HFF-Myc (cell line): ENCODE measurements around the gene ALG1.
"Not testable (repeated sequence)": the region's sequence is repeated elsewhere in the genome, so short reads cannot be mapped to it uniquely, and the experiment has no call there.

Experiments used
- DNase-seq: peaks from one replicate; pipeline ENCODE4 v3.0.0-alpha.2; 2011; ENCODE audit warnings: low read depth; ENCODE audit errors: extremely low read depth
- H3K4me3 ChIP-seq: replicated peaks from 2 replicates; pipeline ENCODE4 v1.5.1; 2011; ENCODE audit warnings: low read depth, mild to moderate bottlenecking, control low read depth, low read length
- CTCF ChIP-seq: IDR thresholded peaks from 2 replicates; pipeline ENCODE4 v1.5.1; 2012; ENCODE audit warnings: mild to moderate bottlenecking, low read depth, low read length, control low read depth; ENCODE audit errors: missing control alignments

Gene ALG1

GRCh38 chr16:5072334-5073278 lies 963 bp downstream of the ALG1 start:
- H3K4me3 ChIP-seq, result peak overlapping the region; percentile 80
- no peak for TF ChIP-seq CTCF
- no peak for DNase-seq

DNA sequence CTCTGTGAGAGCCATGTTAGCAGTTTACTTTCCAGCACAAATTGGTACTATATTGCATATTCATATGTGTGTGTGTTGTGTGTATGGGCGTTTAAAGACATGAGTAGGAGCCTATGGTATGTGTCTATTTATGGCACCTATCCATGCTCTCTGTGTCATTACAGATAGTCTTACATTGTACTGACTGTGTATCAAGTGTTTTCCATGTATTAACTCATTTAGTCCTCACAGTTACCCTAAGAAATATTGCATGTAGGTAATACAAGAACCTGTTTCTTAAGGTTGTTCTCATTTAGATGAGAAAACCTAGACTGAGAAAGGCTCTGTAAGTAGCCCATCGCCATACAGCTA lies 1.6 kb downstream of the ALG1 start:
- peak overlapping the region; percentile 80 for H3K4me3 ChIP-seq
- no peak for DNase-seq
- TF ChIP-seq CTCF, result no peak

DNA sequence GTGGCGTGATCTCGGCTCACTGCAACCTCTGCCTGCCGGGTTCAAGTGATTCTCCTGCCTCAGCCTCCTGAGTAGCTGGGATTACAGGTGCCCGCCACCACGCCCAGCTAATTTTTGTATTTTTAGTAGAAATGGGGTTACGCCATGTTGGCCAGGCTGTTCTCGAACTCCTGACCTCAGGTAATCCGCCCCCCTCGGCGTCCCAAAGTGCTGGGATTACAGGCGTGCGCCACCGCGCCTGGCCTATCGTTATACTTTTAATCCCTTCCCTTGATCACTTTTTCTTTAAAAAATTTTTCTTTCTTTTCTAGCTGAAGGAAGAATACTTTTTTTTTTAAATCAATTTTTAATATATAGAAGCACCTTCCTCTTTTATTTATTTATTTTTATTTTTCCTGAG lies 2.1 kb downstream of the ALG1 start:
- not testable (repeated sequence) for H3K4me3 ChIP-seq, DNase-seq

GRCh38 chr16:5075637-5076036 lies 4.0 kb downstream of the ALG1 start:
- H3K4me3 ChIP-seq, result no peak overlapping the region
- DNase-seq, result no peak
- no peak for TF ChIP-seq CTCF

DNA sequence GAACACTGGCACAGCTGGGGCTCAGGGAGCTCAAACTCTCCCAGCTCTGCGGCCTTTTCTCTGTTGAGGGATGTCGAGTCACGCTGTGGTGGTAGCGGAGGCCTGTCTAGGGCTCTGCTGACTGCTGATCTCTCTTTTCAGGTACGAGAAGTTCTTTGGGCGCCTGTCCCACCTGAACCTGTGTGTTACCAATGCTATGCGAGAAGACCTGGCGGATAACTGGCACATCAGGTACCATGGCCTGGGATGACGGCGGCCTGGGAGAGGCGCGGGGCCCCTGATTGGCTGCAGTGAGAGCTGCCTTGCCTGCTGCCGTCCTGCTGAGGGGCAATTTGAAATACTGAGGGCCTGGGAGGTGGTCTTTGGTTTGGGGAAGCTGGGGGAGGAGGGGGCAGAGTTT lies 5.7 kb downstream of the ALG1 start:
- TF ChIP-seq CTCF, result no peak
- DNase-seq, result no peak
- H3K4me3 ChIP-seq, result no peak overlapping the region

DNA sequence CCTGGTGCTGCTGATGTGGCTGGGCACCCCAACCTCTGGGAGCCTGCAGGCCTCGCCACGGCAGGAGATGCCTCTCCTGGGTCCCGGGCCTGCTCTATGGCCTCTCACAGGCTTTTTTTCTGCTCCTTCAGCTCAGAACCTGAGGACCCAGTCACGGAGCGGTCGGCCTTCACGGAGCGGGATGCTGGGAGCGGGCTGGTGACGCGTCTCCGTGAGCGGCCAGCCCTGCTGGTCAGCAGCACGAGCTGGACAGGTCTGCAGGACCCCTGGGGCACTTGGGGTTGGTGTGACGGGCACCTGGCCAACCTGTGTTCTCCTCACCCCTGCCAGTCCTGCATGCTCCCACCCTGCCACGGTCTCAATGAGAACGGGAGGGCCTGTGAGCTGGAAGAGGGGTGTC lies 7.0 kb downstream of the ALG1 start:
- TF ChIP-seq CTCF, result no peak
- no peak overlapping the region for H3K4me3 ChIP-seq
- no peak for DNase-seq

GRCh38 chr16:5080461-5080860 lies 8.8 kb downstream of the ALG1 start:
- DNase-seq, H3K4me3 ChIP-seq: not testable (repeated sequence)

DNA sequence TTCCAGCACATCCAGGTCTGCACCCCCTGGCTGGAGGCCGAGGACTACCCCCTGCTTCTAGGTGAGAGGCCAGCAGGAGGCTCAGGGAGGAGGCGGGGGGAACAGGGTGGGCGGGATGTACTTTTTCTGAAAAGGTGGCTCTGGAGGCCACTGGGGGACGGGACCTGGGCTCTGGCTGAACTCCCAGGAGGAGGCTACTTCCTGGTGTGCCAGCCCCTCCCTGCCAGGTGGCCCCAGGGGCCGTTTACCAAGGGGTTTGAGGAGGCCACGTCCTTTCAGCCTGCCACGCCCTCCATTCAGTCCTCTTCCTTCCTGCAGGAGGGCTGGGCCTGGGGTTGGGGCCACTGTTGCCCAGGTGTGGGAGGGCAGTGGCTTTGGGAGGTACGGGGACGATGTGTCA lies 9.4 kb downstream of the ALG1 start:
- not testable (repeated sequence) for DNase-seq, H3K4me3 ChIP-seq

- not testable (repeated sequence) for H3K4me3 ChIP-seq, DNase-seq
Observed at GRCh38 chr16:5083646-5084045, 12.0 kb downstream of the ALG1 start.

DNA sequence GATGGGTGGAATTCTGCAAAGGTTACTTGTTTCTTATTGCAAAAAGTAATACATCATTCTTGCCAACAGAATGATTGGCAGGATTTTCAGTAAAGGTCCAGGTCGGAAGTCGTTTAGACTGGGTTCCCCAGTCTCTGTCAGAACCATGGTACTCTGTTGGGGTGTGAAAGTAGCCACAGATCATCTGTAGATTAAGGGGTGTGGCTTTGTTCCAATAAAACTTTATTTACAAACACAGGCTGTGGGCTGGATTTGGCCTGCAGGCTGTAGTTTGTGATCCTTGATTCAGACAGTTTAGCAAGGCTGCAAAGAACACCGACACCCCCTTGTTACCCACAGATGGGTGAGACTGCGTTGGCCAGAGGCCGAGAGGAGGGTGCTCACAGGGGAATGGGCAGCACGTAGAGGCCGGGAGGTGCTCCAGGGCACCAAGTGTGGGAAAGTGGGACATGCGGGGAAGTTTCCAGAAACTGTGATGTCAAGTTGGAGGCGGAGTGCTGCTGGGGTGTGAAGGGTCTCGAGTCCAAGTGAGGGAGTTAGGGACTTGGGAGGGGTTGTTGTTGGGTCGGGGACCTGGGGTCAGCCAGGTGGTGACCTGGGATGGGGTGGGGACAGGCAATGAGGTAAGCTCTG lies 12.6 kb downstream of the ALG1 start:
- DNase-seq, H3K4me3 ChIP-seq: not testable (repeated sequence)
